Neural cell (in vitro differentiated cells): ENCODE measurements around the gene CNIH3. TPM values are rescaled to one million over a fixed set of nuclear protein-coding genes. Genes with fewer than 3 reads are reported as not detected.

Experiments
- H2AFZ ChIP-seq: fragments of 200-600, 300-800 bp; sonication (generic), shearing (Covaris generic); 2 replicates; pipeline ENCODE4 v1.6.0; 2014; ENCODE audit warnings: low read depth, mild to moderate bottlenecking, antibody characterized with exemption, low read length, moderate library complexity
- H3F3A ChIP-seq: fragments of 200-600 bp; shearing (Covaris generic); 2 replicates; pipeline ENCODE4 v1.6.1; 2016; ENCODE audit warnings: mild to moderate bottlenecking, moderate library complexity, mixed read lengths, antibody characterized with exemption, low read length; ENCODE audit not compliant: insufficient read depth, poor library complexity, severe bottlenecking
- H3K27ac ChIP-seq: fragments of 200-600, 300-800 bp; sonication (generic), shearing (Covaris generic); 2 replicates; pipeline ENCODE4 v1.5.1; 2014; ENCODE audit warnings: mild to moderate bottlenecking, low read length, moderate library complexity
- H3K27me3 ChIP-seq: fragments of 300-800, 200-600 bp; sonication (generic), shearing (Covaris generic); 2 replicates; pipeline ENCODE4 v1.6.0; 2014; ENCODE audit warnings: mild to moderate bottlenecking, low read depth, low read length, moderate library complexity; ENCODE audit not compliant: insufficient read depth
- H3K36me3 ChIP-seq: fragments of 300-800, 200-600 bp; sonication (generic), shearing (Covaris generic); 2 replicates; pipeline ENCODE4 v1.5.1; 2014; ENCODE audit warnings: mild to moderate bottlenecking, antibody characterized with exemption, low read length, moderate library complexity; ENCODE audit not compliant: insufficient read depth
- H3K4me2 ChIP-seq: fragments of 300-800, 200-600 bp; sonication (generic), shearing (Covaris generic); 2 replicates; pipeline ENCODE4 v1.6.0; 2014; ENCODE audit warnings: mild to moderate bottlenecking, low read length
- H3K4me3 ChIP-seq: fragments of 300-800, 200-600 bp; sonication (generic), shearing (Covaris generic); 2 replicates; pipeline ENCODE4 v1.5.1; 2014; ENCODE audit warnings: mild to moderate bottlenecking, low read length, moderate library complexity
- H3K79me2 ChIP-seq: fragments of 200-600 bp; shearing (Covaris generic); replicated peaks from 2 replicates; pipeline ENCODE4 v1.6.0; 2014; ENCODE audit warnings: mild to moderate bottlenecking, low read length, moderate library complexity; ENCODE audit not compliant: insufficient read depth
- H3K9ac ChIP-seq: fragments of 300-800, 200-600 bp; sonication (generic), shearing (Covaris generic); 2 replicates; pipeline ENCODE4 v1.6.1; 2016; ENCODE audit warnings: mild to moderate bottlenecking, low read length, mixed read lengths
- H3K9me2 ChIP-seq: fragments of 200-600 bp; shearing (Covaris generic); 2 replicates; pipeline ENCODE4 v1.6.1; 2016; ENCODE audit warnings: mild to moderate bottlenecking, low read length, mixed read lengths; ENCODE audit not compliant: insufficient read depth
- H3K9me3 ChIP-seq: fragments of 200-600, 300-800 bp; sonication (generic), shearing (Covaris generic); 2 replicates; pipeline ENCODE4 v1.6.1; 2016; ENCODE audit warnings: mild to moderate bottlenecking, mixed run types, low read length, moderate library complexity, mixed read lengths
- H4K20me1 ChIP-seq: fragments of 200-600 bp; shearing (Covaris generic); 2 replicates; pipeline ENCODE4 v1.6.1; 2016; ENCODE audit warnings: mild to moderate bottlenecking, mixed run types; ENCODE audit not compliant: insufficient read depth
- CTCF ChIP-seq: fragments of 450-650 bp; IDR thresholded peaks from 2 replicates; pipeline ENCODE4 v1.5.1; 2014; ENCODE audit warnings: antibody characterized with exemption, mild to moderate bottlenecking, moderate library complexity; ENCODE audit not compliant: poor library complexity, severe bottlenecking
- EP300 ChIP-seq: fragments of 450-650 bp; conservative IDR thresholded peaks from 2 replicates; pipeline ENCODE4 v1.6.1; 2014; ENCODE audit warnings: antibody characterized with exemption, mild to moderate bottlenecking, moderate library complexity; ENCODE audit not compliant: poor library complexity, severe bottlenecking
- EZH2 ChIP-seq: fragments of 200-600, 300-800 bp; shearing (Covaris generic), sonication (generic); IDR thresholded peaks from 2 replicates; pipeline ENCODE4 v1.6.1; 2014; ENCODE audit warnings: antibody characterized with exemption, low read length, borderline replicate concordance, mild to moderate bottlenecking; ENCODE audit not compliant: insufficient read depth, poor library complexity, severe bottlenecking
- MXI1 ChIP-seq: fragments of 450-650 bp; conservative IDR thresholded peaks from 2 replicates; pipeline ENCODE4 v1.6.1; 2014; ENCODE audit warnings: antibody characterized with exemption, mild to moderate bottlenecking; ENCODE audit not compliant: poor library complexity, severe bottlenecking
- POLR2AphosphoS5 ChIP-seq: IDR thresholded peaks from 2 replicates; pipeline ENCODE4 v1.6.1; 2012
- RAD21 ChIP-seq: fragments of 450-650 bp; conservative IDR thresholded peaks from 2 replicates; pipeline ENCODE4 v1.6.1; 2014; ENCODE audit warnings: antibody characterized with exemption, mild to moderate bottlenecking, moderate library complexity
- REST ChIP-seq: IDR thresholded peaks from 2 replicates; pipeline ENCODE4 v1.6.1; 2012; ENCODE audit warnings: borderline replicate concordance
- SMC3 ChIP-seq: fragments of 450-650 bp; conservative IDR thresholded peaks from 2 replicates; pipeline ENCODE4 v1.6.1; 2014; ENCODE audit warnings: antibody characterized with exemption, mild to moderate bottlenecking, moderate library complexity; ENCODE audit not compliant: poor library complexity
- TAF1 ChIP-seq: IDR thresholded peaks from 2 replicates; pipeline ENCODE4 v1.6.1; 2012; ENCODE audit warnings: low read depth
- polyA plus RNA-seq: library from polyadenylated mRNA; depleted of rRNA; stranded (reverse); fragments of >200 nt; gene quantifications from 2 replicates; pipeline ENCODE4 v1.2.3, GENCODE V29; 2014

CNIH3 gene
- polyA plus RNA-seq, 1 donor from 2014 or later, result 9.3 TPM

GRCh38 chr1:224698015-224698451 lies 81.9 kb downstream of the CNIH3 start:
- H3K36me3 ChIP-seq, result no peaks in the 10 kb centered on the region
- no peaks in the 10 kb centered on the region for H3F3A ChIP-seq
- no peaks in the 10 kb centered on the region for H3K9me2 ChIP-seq
- no peaks in the 10 kb centered on the region for H4K20me1 ChIP-seq
- H3K9me3 ChIP-seq, result no peaks in the 10 kb centered on the region
- no peak overlapping the region for H2AFZ ChIP-seq
- TF ChIP-seq MXI1 (no peak), CTCF (no peak), REST (no peak), POLR2AphosphoS5 (no peak), SMC3 (no peak), EP300 (no peak), EZH2 (no peak), RAD21 (no peak), TAF1 (no peak)
- H3K27me3 ChIP-seq, result no peaks in the 10 kb centered on the region
- H3K79me2 ChIP-seq, result no peaks in the 10 kb centered on the region
- H3K4me2 ChIP-seq, result no peak overlapping the region
- H3K4me3 ChIP-seq, result no peak overlapping the region
- H3K27ac ChIP-seq, result no peak overlapping the region
- H3K9ac ChIP-seq, result no peak overlapping the region

GRCh38 chr1:224700918-224701531 lies 84.9 kb downstream of the CNIH3 start:
- no peaks in the 10 kb centered on the region for H3K79me2 ChIP-seq

More at GRCh38 chr1:224700918-224701531, 84.9 kb downstream of the CNIH3 start:
- Histone ChIP-seq H3K9me3 (no peaks in the 10 kb centered on the region), H3K27ac (no peak overlapping the region), H2AFZ (no peak overlapping the region), H3K9me2 (no peaks in the 10 kb centered on the region), H3K27me3 (no peaks in the 10 kb centered on the region), H3K4me2 (no peak overlapping the region), H3F3A (no peaks in the 10 kb centered on the region), H3K4me3 (no peak overlapping the region), H3K9ac (no peak overlapping the region), H3K36me3 (no peaks in the 10 kb centered on the region), H4K20me1 (no peaks in the 10 kb centered on the region)
- TF ChIP-seq SMC3 (no peak), MXI1 (no peak), RAD21 (no peak), REST (no peak), CTCF (no peak), EP300 (no peak), TAF1 (no peak), POLR2AphosphoS5 (no peak), EZH2 (no peak)
